Suprapubic skin (tissue), 4 donors: ENCODE measurements around the gene SEMA3A. TPM values are rescaled to one million over a fixed set of nuclear protein-coding genes. Genes with fewer than 3 reads are reported as not detected.
"Not testable (repeated sequence)": the region's sequence is repeated elsewhere in the genome, so short reads cannot be mapped to it uniquely, and the experiment has no call there.

Experiments used
- DNase-seq, 2 donors: peaks; one replicate each; pipeline ENCODE4 v3.0.0-alpha.2; 2019; ENCODE audit warnings: low spot score in 2 of 2
- H3K27ac ChIP-seq: fragments of 200-600 bp; sonication (generic); one replicate; pipeline ENCODE4 v1.5.1; 2019
- H3K27me3 ChIP-seq: fragments of 200-600 bp; sonication (generic); one replicate; pipeline ENCODE4 v1.5.1; 2019
- H3K36me3 ChIP-seq: fragments of 200-600 bp; sonication (generic); one replicate; pipeline ENCODE4 v1.5.1; 2019
- H3K4me1 ChIP-seq: fragments of 200-600 bp; sonication (generic); one replicate; pipeline ENCODE4 v1.5.1; 2019
- H3K4me3 ChIP-seq: fragments of 200-600 bp; sonication (generic); one replicate; pipeline ENCODE4 v1.5.1; 2019; ENCODE audit warnings: mild to moderate bottlenecking
- H3K9me3 ChIP-seq: fragments of 200-600 bp; sonication (generic); one replicate; pipeline ENCODE4 v1.5.1; 2019
- EP300 ChIP-seq: sonication (generic); formaldehyde crosslinking; IDR thresholded peaks from one replicate; pipeline ENCODE4 v1.6.1; 2017; ENCODE audit warnings: antibody characterized with exemption
- POLR2A ChIP-seq, 2 donors: fragments of 450-650 bp; IDR thresholded peaks; one replicate each; pipeline ENCODE4 v1.6.1; 2017; ENCODE audit warnings: antibody characterized with exemption in 2 of 2, mild to moderate bottlenecking in 2 of 2, moderate library complexity in 2 of 2
- POLR2AphosphoS5 ChIP-seq, 3 donors: sonication (generic); formaldehyde crosslinking; IDR thresholded peaks; one replicate each; pipeline ENCODE4 v1.6.1; 2017; ENCODE audit warnings: antibody characterized with exemption in 3 of 3
- WGBS: methylation state at CpG from one replicate; pipeline ENCODE4 v1.1.5; 2018; 5-methylcytosine and 5-hydroxymethylcytosine counted together
- total RNA-seq, 4 donors: library from RNA; depleted of rRNA; stranded (reverse); fragments of >200 nt; gene quantifications; one replicate each; pipeline ENCODE4 v1.1.0, GENCODE V29; 2016
- TF ChIP-seq, protein P1 (sequence below), 2 donors: fragments of 200-600 bp in 1 of 2; fragments of 450-650 bp in 1 of 2; sonication (generic) in 1 of 2; IDR thresholded peaks; one replicate each; pipeline ENCODE4 v1.5.1; 2016 to 2019; ENCODE audit warnings: antibody characterized with exemption in 2 of 2, mild to moderate bottlenecking in 1 of 2, moderate library complexity in 1 of 2

Gene SEMA3A
- 1 to 10 TPM; 1.1 to 7.3 (median 3.2) TPM for total RNA-seq

- H3K27ac ChIP-seq, result no peak within 1 kb of the TSS
- under 1% methylated on average over 15 of the region's 15 CpGs for WGBS
- TF ChIP-seq, protein P1, sequence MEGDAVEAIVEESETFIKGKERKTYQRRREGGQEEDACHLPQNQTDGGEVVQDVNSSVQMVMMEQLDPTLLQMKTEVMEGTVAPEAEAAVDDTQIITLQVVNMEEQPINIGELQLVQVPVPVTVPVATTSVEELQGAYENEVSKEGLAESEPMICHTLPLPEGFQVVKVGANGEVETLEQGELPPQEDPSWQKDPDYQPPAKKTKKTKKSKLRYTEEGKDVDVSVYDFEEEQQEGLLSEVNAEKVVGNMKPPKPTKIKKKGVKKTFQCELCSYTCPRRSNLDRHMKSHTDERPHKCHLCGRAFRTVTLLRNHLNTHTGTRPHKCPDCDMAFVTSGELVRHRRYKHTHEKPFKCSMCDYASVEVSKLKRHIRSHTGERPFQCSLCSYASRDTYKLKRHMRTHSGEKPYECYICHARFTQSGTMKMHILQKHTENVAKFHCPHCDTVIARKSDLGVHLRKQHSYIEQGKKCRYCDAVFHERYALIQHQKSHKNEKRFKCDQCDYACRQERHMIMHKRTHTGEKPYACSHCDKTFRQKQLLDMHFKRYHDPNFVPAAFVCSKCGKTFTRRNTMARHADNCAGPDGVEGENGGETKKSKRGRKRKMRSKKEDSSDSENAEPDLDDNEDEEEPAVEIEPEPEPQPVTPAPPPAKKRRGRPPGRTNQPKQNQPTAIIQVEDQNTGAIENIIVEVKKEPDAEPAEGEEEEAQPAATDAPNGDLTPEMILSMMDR (IDR thresholded peaks at IDR 0.05), result no peak
- TF ChIP-seq POLR2A (IDR thresholded peaks at IDR 0.05), result no peak
- no peak for TF ChIP-seq POLR2AphosphoS5 (IDR thresholded peaks at IDR 0.05)
- no peak for TF ChIP-seq EP300
Measured at GRCh38 chr7:84194484-84195271, at the start of gene SEMA3A. Gene SEMA3A (minus strand): TSS chr7:84194789. CDS start chr7:84194586, 203 bp downstream.

GRCh38 chr7:84243037-84243436, 48.4 kb upstream of the SEMA3A start:
- H3K9me3 ChIP-seq, H3K27me3 ChIP-seq, H3K4me3 ChIP-seq, H3K36me3 ChIP-seq, DNase-seq, H3K27ac ChIP-seq, H3K4me1 ChIP-seq: not testable (repeated sequence)
- 94% methylated on average over 6 of the region's 6 CpGs for WGBS

More at GRCh38 chr7:84194484-84195271, at the start of gene SEMA3A:
- Histone ChIP-seq H3K4me3 (peak within 1 kb of the TSS; percentile 43), H3K27me3 (no peaks in the 10 kb centered on the region), H3K36me3 (no peaks in the 10 kb centered on the region), H3K4me1 (peaks cover 5% of the 10 kb centered on the region), H3K9me3 (no peaks in the 10 kb centered on the region)
- DNase-seq, result no peak

DNA sequence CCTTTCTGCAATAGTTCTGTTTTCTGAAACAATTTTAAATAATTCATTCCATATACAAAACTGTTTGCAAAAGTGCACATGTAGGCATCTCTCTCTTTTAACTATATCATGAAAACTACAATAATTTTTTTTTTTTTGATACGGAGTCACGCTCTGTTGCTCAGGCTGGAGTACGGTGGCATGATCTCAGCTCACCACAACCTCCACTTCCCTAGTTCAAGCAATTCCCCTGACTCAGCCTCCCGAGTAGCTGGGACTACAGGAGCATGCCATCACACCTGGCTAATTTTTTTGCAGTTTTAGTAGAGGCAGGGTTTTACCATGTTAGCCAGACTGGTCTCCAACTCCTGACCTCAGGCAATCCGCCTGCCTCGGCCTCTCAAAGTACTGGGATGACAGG, 44.0 kb upstream of the SEMA3A start:
- Histone ChIP-seq H3K27me3 (no peaks in the 10 kb centered on the region), H3K27ac (no peak overlapping the region), H3K4me1 (no peaks in the 10 kb centered on the region), H3K9me3 (peaks cover 6% of the 10 kb centered on the region), H3K4me3 (no peak overlapping the region), H3K36me3 (no peaks in the 10 kb centered on the region)
- TF ChIP-seq EP300 (no peak), POLR2AphosphoS5 (IDR thresholded peaks at IDR 0.05) (no peak), POLR2A (IDR thresholded peaks at IDR 0.05) (no peak)
- TF ChIP-seq, protein P1 (IDR thresholded peaks at IDR 0.05), result no peak
- DNase-seq, result no peak
- WGBS, result 88% methylated on average over 6 of the region's 6 CpGs

DNA sequence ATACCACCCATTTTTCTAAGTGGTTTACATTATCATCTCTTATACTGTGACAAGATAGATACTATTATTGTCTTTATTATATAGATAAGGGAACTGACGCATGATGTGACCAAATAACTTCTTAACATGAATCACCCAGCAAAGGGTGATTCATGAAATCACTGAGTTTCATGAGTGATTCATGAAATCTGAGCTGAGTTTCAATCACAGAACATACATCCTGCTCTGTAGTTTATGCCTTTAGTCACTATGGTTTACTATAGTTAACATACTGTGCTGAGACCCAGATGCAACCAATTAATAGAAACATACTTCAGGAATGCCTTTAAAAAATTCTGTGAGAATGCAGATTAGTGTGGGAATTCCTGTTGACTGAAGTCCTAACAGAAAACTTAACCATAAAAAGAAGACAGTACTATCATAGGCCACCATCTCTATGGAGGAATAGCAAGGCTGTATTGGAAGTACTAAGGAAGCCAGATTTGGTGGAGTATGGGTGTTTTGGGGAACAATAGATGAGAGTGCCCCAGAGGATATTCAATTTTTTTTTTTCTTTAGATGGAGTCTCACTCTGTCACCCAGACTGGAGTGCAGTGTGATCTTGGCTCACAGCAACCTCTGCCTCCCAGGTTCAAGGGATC, 43.1 kb upstream of the SEMA3A start:
- no peak overlapping the region for H3K27ac ChIP-seq
- peaks cover 6% of the 10 kb centered on the region for H3K9me3 ChIP-seq
- no peaks in the 10 kb centered on the region for H3K4me1 ChIP-seq
- no peak overlapping the region for H3K4me3 ChIP-seq
- TF ChIP-seq POLR2A (IDR thresholded peaks at IDR 0.05) (no peak), EP300 (no peak), POLR2AphosphoS5 (IDR thresholded peaks at IDR 0.05) (no peak)
- TF ChIP-seq, protein P1 (IDR thresholded peaks at IDR 0.05), result no peak
- H3K27me3 ChIP-seq, result no peaks in the 10 kb centered on the region
- no peak for DNase-seq
- no peaks in the 10 kb centered on the region for H3K36me3 ChIP-seq
- WGBS, result 73% methylated on average over 1 of the region's 1 CpG

GRCh38 chr7:84236398-84236797, 41.8 kb upstream of the SEMA3A start:
- H3K4me3 ChIP-seq, result no peak overlapping the region
- WGBS, result 78% methylated on average over 3 of the region's 3 CpGs
- H3K4me1 ChIP-seq, result no peaks in the 10 kb centered on the region
- H3K36me3 ChIP-seq, result no peaks in the 10 kb centered on the region
- no peaks in the 10 kb centered on the region for H3K9me3 ChIP-seq
- TF ChIP-seq, protein P1 (IDR thresholded peaks at IDR 0.05), result no peak
- no peak for TF ChIP-seq POLR2AphosphoS5 (IDR thresholded peaks at IDR 0.05)
- DNase-seq, result no peak
- H3K27me3 ChIP-seq, result no peaks in the 10 kb centered on the region
- H3K27ac ChIP-seq, result no peak overlapping the region
